ENCODE results near the gene ALLC.

The ALLC gene

GRCh38 chr2:3696545-3696944, 38.5 kb downstream of the ALLC start:
- no peak for TF ChIP-seq CTCF (IDR thresholded peaks at IDR 0.05)

- no peak for TF ChIP-seq CTCF (IDR thresholded peaks at IDR 0.05)
Measured at GRCh38 chr2:3701071-3701470, 43.1 kb downstream of the ALLC start.

- no peak for TF ChIP-seq CTCF (IDR thresholded peaks at IDR 0.05)
Measured at GRCh38 chr2:3703236-3703756, 45.3 kb downstream of the ALLC start, which contains the start of gene DCDC2C. TSS of gene DCDC2C (plus strand) at chr2:3703575. CDS start at chr2:3703752, 177 bp downstream.

GRCh38 chr2:3703757-3704355, 45.9 kb downstream of the ALLC start:
- TF ChIP-seq CTCF (IDR thresholded peaks at IDR 0.05) = no peak

GRCh38 chr2:3704692-3705091, 46.7 kb downstream of the ALLC start:
- no peak for TF ChIP-seq CTCF (IDR thresholded peaks at IDR 0.05)

GRCh38 chr2:3705782-3706181, 47.8 kb downstream of the ALLC start:
- no peak for TF ChIP-seq CTCF (IDR thresholded peaks at IDR 0.05)

DNA sequence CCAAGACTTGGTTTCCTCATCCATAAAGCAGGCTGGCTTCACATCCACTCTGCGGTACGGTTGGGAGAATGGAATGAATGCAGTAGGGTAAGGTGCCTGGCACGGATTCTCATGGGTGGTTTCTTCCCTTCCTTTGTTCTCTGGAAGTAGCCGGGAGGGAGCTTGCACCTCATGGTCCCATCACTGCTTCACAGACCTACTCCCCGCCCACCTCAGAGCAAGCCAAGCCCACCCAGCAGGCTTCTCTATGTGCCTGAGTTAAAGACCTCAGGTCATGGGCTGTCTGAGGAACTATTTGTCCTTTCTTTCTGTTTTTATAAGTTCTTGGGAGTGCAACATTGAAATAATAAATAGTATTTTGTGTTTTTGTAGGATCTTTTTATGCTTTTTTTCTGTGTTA, 48.9 kb downstream of the ALLC start:
- no peak for TF ChIP-seq CTCF (IDR thresholded peaks at IDR 0.05)

DNA sequence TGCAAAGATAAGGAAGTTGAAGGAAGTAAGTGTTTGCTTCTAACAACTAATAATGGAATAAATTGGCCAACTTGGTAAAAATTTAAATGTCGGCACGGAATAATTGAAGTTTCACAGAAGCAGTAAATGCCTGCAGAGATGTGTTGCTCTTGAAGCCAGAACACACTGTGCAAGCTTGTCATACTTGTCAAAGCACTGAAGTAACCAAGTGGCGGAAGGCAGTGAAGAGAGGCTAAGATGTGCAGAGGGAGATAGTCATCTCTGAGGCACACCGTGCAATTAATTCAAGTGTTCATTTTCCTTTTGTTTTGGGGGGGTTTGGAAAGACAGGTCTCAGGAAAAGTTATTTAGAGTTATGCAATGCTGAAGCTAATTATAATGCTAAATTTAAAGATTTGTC, 50.6 kb downstream of the ALLC start:
- no peak for TF ChIP-seq CTCF (IDR thresholded peaks at IDR 0.05)
